ENCODE measurements around the gene LTV1.

GRCh38 chr6:143878272-143878760 lies 35.2 kb downstream of the LTV1 start:
- TF ChIP-seq, protein P1, sequence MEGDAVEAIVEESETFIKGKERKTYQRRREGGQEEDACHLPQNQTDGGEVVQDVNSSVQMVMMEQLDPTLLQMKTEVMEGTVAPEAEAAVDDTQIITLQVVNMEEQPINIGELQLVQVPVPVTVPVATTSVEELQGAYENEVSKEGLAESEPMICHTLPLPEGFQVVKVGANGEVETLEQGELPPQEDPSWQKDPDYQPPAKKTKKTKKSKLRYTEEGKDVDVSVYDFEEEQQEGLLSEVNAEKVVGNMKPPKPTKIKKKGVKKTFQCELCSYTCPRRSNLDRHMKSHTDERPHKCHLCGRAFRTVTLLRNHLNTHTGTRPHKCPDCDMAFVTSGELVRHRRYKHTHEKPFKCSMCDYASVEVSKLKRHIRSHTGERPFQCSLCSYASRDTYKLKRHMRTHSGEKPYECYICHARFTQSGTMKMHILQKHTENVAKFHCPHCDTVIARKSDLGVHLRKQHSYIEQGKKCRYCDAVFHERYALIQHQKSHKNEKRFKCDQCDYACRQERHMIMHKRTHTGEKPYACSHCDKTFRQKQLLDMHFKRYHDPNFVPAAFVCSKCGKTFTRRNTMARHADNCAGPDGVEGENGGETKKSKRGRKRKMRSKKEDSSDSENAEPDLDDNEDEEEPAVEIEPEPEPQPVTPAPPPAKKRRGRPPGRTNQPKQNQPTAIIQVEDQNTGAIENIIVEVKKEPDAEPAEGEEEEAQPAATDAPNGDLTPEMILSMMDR (IDR thresholded peaks at IDR 0.05): no peak
- no peak for TF ChIP-seq POLR2A (IDR thresholded peaks at IDR 0.05)

All from ovary (tissue), 3 donors.